ENCODE results near the gene HSPH1. TPM values are rescaled to one million over a fixed set of nuclear protein-coding genes. Genes with fewer than 3 reads are reported as not detected.

HSPH1 gene
- total RNA-seq, 3 donors from 2014 or later, result 312 to 333 (median 322) TPM

DNA sequence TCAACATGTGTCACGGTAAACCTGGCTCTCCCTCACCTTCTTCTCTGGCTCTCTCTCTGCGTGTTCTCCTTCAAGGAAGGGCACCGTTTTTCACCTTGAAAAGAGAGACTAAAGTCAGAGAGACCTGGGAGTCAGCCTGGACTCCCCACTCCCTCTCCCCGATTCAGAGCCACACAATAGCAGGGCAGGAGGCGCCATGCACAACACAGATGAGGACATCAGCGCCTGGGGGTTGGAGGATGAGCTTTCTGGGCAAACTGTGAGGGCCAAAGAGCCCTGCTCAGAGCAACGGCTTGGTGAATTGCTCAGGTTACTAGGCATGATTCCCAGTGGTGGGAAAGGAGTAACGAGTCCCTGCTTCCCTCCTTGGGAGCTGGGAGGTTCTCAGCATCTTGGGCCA is 32.3 kb downstream of the HSPH1 start:
- DNase-seq (no peak), ATAC-seq (no peak)
- H3K4me3 Mint-ChIP-seq, result no peak overlapping the region
- peaks cover 12% of the 10 kb centered on the region for H3K36me3 Mint-ChIP-seq (ENCODE audit: insufficient read depth)
- peaks cover 12% of the 10 kb centered on the region for H3K4me1 Mint-ChIP-seq (ENCODE audit: low read depth)
- H3K27me3 Mint-ChIP-seq (ENCODE audit: low read depth), result peaks cover 16% of the 10 kb centered on the region
- H3K9me3 Mint-ChIP-seq, result no peaks in the 10 kb centered on the region

DNA sequence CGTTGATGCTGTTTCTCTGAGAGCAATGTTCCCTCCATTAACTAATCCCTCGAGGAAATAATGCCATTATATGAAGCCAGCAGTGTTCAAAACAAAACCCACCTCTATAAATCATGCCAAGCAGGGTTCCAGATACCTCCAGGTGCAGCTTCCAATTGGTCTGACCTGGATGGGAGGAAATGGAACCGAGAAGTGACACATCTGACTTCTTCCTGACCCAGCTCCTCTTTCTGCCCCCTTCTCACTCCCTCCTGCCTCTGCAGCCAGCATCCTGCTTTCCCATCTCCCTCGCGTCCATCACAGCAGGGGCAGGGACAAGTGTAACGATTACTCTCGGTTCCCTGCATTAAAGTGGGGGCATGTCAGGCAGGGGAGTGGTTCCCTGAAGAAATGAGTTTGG is 37.5 kb downstream of the HSPH1 start:
- Mint-ChIP-seq H3K9me3 (no peaks in the 10 kb centered on the region), H3K4me1 (ENCODE audit: low read depth) (peaks cover 3% of the 10 kb centered on the region), H3K36me3 (ENCODE audit: insufficient read depth) (no peaks in the 10 kb centered on the region), H3K27me3 (ENCODE audit: low read depth) (peaks cover 33% of the 10 kb centered on the region), H3K4me3 (no peak overlapping the region)
- ATAC-seq (no peak), DNase-seq (no peak)

DNA sequence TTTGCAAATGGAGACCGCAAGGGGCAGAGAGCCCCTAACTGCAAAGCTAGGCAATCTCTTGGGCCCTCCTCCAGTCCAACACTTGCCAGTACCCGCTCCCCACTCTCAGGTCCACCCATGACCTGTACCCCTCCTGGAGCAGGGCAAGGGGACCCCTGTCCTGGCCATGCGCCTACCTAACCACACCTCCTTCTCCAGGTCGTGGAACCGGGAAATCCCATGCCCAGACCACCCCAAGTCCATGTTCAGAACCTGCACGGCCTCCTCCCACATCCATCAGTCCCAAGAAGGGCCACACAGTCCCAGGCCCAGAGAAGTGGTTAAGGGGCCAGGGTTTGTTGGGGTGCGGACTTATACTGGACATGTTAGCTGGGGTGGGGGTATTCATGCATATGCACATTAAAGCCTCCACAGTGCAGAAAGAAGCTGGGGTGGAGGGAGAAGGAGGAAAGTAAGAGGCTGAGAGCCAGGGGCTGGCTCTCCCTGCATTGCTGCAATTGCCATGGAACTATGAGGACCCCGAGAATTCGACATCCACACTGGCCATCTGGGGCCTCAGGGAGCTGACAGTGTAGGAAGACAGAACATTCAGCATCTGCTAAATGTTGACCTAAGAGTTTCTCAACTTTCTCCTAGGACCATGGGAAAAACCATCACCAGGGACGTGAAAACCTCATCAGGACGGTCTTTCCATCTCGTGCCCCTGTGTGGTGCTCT is 39.0 kb downstream of the HSPH1 start:
- ATAC-seq, result no peak
- no peak for DNase-seq
- no peaks in the 10 kb centered on the region for H3K9me3 Mint-ChIP-seq
- H3K4me1 Mint-ChIP-seq (ENCODE audit: low read depth), result peaks cover 3% of the 10 kb centered on the region
- no peaks in the 10 kb centered on the region for H3K36me3 Mint-ChIP-seq (ENCODE audit: insufficient read depth)
- no peak overlapping the region for H3K4me3 Mint-ChIP-seq
- peaks cover 42% of the 10 kb centered on the region for H3K27me3 Mint-ChIP-seq (ENCODE audit: low read depth)

DNA sequence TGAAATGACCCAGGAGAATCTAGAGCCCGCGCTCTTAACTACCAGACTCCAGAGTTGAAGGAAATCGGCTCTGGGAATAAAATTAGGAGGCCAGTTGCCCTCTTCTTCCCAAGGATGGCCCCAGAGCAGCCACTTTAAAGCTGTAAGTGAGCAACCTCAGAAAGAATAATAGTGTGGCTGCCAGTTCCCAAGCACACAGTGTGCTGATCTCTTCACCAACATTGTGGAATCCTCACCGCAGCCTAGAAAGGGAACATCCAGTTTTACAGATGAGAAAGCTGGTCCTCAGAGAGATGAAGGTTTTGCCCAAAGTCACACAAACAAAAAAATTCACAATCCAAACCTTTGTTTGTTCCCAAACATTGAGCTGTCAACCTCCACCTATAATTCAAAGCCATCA is 39.6 kb downstream of the HSPH1 start:
- Mint-ChIP-seq H3K4me3 (no peak overlapping the region), H3K36me3 (ENCODE audit: insufficient read depth) (no peaks in the 10 kb centered on the region)
- ATAC-seq, result no peak

DNA sequence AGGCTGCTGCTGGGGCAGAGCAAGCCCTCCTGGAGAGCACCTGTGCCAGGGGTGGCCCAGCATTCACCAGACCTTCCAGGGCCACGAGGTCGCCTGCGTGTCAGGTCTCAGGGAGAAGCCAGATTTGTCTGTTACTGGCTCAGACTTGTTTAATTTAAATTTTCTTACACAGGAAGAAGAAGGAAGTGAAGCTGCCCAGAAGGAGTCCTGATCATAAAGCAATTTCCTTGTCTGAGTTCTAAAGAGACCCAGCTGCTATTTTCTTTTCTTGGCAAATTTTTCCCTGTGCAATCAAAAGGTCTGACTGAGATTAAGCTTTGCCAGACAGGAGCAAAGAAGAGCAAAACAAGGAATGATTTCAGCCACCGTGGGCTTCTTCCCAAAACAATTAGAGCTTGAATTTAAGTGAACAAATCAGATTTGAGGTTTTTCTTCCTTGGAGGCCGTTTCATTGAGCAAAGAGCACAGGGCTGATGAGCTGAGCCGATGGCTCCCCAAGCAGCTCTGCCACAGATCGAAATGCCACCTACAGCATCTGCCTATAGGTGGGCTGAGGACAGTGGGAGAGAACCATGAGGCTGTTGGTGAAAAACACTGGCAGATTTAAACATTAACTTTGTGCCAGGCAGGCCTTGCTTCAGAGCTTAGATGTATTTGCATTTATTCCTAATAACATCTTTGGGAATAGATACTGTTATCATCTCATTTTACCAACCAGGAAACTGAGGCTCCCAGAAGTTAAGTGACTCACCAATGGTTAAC is 40.1 kb downstream of the HSPH1 start:
- DNase-seq (no peak), ATAC-seq (no peak)
- no peak overlapping the region for H3K4me3 Mint-ChIP-seq
- no peaks in the 10 kb centered on the region for H3K9me3 Mint-ChIP-seq
- H3K27me3 Mint-ChIP-seq (ENCODE audit: low read depth), result peaks cover 45% of the 10 kb centered on the region
- H3K36me3 Mint-ChIP-seq (ENCODE audit: insufficient read depth), result no peaks in the 10 kb centered on the region
- peaks cover 3% of the 10 kb centered on the region for H3K4me1 Mint-ChIP-seq (ENCODE audit: low read depth)

More for the DNA sequence above, 39.6 kb downstream of the HSPH1 start:
- Mint-ChIP-seq H3K27me3 (ENCODE audit: low read depth) (peaks cover 48% of the 10 kb centered on the region), H3K4me1 (ENCODE audit: low read depth) (peaks cover 3% of the 10 kb centered on the region), H3K9me3 (no peaks in the 10 kb centered on the region)
- no peak for DNase-seq

DNA sequence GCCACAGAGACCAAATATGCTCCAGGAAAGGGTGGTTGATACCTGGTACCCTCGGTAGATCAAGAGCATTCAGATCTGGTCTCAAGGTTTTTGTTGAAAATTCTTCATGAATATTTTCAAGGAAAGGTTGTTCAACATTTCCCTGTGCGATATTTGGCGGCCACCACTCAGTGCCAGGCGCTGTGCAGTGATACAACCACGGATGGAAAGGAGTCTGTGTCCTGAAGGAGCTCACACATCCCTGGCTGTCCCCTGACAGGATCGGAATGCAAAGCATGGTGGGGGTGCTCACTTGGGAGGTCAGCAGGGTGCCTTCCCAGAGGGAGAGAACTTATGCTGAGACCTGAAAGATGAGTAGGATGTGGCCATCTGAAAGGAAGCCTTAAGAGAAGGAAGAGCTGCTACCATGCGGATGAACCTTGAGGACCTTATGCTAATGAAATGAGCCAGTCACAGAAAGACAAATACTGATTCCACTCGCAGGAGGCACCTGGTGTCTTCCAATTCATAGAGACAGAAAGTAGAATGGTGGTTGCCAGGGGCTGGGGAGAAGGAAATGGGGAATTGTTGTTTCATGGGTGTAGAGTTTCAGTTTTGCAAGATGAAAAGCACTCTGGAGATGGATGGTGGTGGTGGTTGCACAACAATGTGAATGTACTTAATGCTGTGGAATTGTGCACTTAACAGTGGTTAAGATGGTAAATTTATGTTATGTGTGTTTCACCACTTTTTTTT is 41.6 kb downstream of the HSPH1 start:
- Mint-ChIP-seq H3K4me1 (ENCODE audit: low read depth) (peaks cover 3% of the 10 kb centered on the region), H3K27me3 (ENCODE audit: low read depth) (peaks cover 38% of the 10 kb centered on the region), H3K4me3 (no peak overlapping the region), H3K9me3 (no peaks in the 10 kb centered on the region), H3K36me3 (ENCODE audit: insufficient read depth) (no peaks in the 10 kb centered on the region)
- DNase-seq (no peak), ATAC-seq (no peak)

DNA sequence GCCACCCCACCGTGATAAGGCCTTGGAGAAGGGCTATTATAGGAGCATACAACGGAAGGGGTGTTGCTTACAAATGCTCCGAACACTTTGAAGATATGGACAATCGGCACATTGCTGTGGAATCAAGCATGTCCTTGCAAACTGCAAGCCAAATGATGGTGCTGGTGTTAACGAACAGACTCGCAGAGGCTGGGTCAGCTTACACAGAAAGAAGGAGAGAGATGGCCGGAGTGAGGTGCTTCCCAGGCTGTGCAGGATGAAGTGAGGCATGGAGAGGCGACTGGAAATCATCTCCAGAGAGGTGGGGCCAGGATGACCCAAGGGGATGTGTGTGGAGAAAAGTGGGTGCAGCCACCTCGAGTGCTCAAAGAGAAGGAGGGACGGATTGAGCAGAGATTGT is 42.2 kb downstream of the HSPH1 start:
- no peak for DNase-seq
- Mint-ChIP-seq H3K36me3 (ENCODE audit: insufficient read depth) (no peaks in the 10 kb centered on the region), H3K27me3 (ENCODE audit: low read depth) (peaks cover 41% of the 10 kb centered on the region), H3K9me3 (no peaks in the 10 kb centered on the region), H3K4me3 (no peak overlapping the region), H3K4me1 (ENCODE audit: low read depth) (peaks cover 3% of the 10 kb centered on the region)
- no peak for ATAC-seq

DNA sequence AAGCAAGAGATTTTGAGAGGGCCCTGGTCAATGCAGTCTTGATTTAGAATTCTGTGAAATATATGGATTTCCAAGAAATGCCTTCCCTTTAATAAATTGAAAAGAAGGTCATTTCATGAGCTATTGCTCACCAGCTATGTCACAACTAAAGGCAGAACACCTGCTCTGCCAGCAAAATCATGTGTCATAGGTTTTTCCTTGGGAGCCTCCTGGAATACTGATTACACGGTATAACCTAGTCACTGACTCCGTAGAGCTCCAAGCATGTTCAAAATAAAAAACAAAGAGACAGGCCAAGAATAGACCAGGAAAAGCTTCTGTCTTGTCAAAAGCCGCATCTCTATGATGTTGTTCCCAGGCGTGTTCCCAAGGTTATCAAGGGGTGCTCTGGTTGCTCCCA is 45.5 kb downstream of the HSPH1 start:
- peaks cover 3% of the 10 kb centered on the region for H3K4me1 Mint-ChIP-seq (ENCODE audit: low read depth)
- ATAC-seq (no peak), DNase-seq (no peak)
- peaks cover 41% of the 10 kb centered on the region for H3K27me3 Mint-ChIP-seq (ENCODE audit: low read depth)
- H3K4me3 Mint-ChIP-seq, result no peak overlapping the region
- no peaks in the 10 kb centered on the region for H3K9me3 Mint-ChIP-seq
- H3K36me3 Mint-ChIP-seq (ENCODE audit: insufficient read depth), result no peaks in the 10 kb centered on the region

DNA sequence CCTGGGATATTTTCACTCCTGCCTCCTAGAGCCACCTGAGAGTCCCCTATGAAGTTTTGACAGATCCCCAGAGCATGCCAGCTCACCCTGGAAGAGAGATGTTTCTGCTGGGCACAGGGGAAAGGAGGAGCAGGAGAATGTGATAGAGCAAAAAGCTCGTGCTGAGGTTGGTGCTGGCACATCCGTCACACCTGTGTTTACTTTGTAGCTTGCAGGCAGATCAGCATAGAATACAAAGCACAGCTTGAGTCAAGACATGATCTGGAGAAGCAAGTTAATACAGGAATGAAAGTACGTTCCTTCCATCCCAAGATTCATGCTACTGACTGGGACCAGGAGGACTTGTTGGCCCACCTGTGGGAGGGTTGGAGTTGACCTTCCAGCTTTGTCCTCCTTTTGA is 46.1 kb downstream of the HSPH1 start:
- Mint-ChIP-seq H3K36me3 (ENCODE audit: insufficient read depth) (no peaks in the 10 kb centered on the region), H3K4me1 (ENCODE audit: low read depth) (peaks cover 3% of the 10 kb centered on the region), H3K4me3 (no peak overlapping the region), H3K9me3 (no peaks in the 10 kb centered on the region), H3K27me3 (ENCODE audit: low read depth) (peaks cover 41% of the 10 kb centered on the region)
- ATAC-seq, result no peak
- no peak for DNase-seq

DNA sequence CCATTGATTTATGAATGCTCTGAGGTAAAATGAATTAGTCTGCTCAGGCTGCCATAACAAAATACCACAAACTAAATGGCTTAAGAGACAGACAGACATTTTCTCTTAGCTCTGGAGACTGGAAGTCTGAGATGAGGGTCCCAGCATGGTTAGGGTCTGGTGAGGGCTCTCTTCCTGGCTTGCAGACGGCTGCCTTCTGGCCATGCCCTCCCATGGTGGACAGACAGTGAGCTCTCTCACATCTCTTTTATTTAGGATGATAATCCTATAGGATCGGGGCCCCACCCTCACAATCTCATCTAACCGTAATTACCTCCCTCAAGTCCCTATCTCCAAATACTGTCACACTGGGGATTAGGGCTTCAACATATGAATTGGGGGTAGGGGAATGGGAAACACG is 47.1 kb downstream of the HSPH1 start:
- H3K36me3 Mint-ChIP-seq (ENCODE audit: insufficient read depth), result no peaks in the 10 kb centered on the region
- H3K4me3 Mint-ChIP-seq, result no peak overlapping the region
- H3K27me3 Mint-ChIP-seq (ENCODE audit: low read depth), result peaks cover 31% of the 10 kb centered on the region
- DNase-seq (no peak), ATAC-seq (no peak)
- H3K4me1 Mint-ChIP-seq (ENCODE audit: low read depth), result no peaks in the 10 kb centered on the region
- no peaks in the 10 kb centered on the region for H3K9me3 Mint-ChIP-seq

DNA sequence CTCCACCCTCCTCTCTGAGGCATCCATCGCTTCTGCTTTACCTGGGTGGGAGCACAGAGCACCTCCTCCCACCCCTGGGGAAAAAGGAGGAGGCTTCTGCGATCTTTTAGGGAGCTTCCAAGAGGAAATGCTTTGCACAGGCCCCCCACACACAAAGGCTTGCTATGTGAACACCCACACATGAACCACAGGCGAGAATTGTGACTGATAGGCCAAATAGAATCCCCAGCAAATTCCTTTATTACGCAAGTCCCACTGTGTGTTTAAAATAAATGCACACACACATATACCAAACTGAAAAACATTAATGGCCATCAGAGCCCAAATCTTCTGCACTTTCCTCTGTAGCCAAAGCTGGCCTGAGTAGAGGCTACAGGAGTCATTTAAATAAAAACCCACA is 50.6 kb downstream of the HSPH1 start:
- ATAC-seq (no peak), DNase-seq (no peak)
- Mint-ChIP-seq H3K4me3 (no peak overlapping the region), H3K27me3 (ENCODE audit: low read depth) (peaks cover 11% of the 10 kb centered on the region), H3K4me1 (ENCODE audit: low read depth) (no peaks in the 10 kb centered on the region), H3K36me3 (ENCODE audit: insufficient read depth) (no peaks in the 10 kb centered on the region), H3K9me3 (no peaks in the 10 kb centered on the region)

DNA sequence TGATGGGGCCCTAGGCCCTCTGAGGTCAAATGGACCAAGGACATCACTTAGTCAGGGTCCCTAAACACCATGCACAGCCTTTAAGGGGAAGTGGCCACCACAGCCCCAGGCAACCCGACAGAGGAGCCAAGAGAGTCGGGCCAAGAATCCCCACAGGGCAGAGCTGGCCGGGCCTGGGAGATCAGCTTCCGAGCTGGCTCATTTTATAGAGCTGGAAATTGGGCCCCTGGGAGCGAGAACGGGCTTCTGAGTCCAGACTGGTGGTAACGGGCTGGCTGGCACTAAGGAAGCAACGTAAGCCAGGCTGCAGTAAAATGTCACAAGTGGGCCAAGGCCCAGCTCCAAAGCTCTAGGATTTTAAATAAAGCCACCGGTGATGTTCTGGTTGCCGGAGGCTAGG is 51.1 kb downstream of the HSPH1 start:
- Mint-ChIP-seq H3K9me3 (no peaks in the 10 kb centered on the region), H3K36me3 (ENCODE audit: insufficient read depth) (no peaks in the 10 kb centered on the region), H3K4me3 (no peak overlapping the region), H3K27me3 (ENCODE audit: low read depth) (peaks cover 11% of the 10 kb centered on the region), H3K4me1 (ENCODE audit: low read depth) (no peaks in the 10 kb centered on the region)
- DNase-seq (no peak), ATAC-seq (no peak)

DNA sequence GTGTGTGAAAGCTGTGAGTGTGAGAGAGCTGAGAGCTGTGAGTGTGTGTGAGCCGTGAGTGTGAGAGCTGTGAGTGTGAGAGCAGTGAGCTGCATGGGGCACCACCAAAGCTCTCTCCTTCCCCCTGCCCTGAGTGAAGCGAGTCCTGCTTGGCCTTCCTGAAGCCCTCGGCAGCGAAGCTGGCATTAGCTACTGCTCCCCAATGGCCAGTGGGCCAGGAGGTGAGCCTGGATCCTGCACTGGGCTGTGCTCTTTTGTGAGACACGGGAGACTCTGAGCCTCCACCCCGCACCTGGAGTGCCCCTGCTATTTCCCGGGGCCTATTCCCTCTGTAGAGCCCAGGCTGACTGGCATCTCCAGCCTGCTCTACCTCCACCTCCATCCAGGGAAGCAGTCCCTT is 51.5 kb downstream of the HSPH1 start:
- H3K36me3 Mint-ChIP-seq (ENCODE audit: insufficient read depth), result no peaks in the 10 kb centered on the region
- DNase-seq, result no peak
- H3K4me1 Mint-ChIP-seq (ENCODE audit: low read depth), result no peaks in the 10 kb centered on the region
- ATAC-seq, result no peak
- no peak overlapping the region for H3K4me3 Mint-ChIP-seq
- H3K9me3 Mint-ChIP-seq, result no peaks in the 10 kb centered on the region
- H3K27me3 Mint-ChIP-seq (ENCODE audit: low read depth), result peaks cover 11% of the 10 kb centered on the region

DNA sequence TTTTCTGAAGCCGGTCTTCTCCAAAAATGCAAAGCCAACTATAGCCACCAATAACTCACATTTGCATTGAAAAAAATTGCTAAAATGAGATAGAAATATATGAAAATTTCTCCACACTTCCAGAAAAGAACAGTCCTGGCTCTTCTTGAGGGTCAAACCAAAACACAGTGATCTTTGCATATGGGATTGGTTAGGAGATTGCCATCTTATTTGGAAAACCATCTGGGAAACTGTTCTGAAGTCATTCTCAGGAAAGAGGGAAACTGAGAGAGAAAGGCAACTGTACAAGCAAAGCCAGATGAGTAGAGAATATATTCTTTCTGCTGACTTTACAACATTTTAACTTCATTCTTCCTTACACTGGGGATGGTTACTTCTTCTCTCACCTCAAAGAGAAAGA is 54.6 kb downstream of the HSPH1 start:
- no peak overlapping the region for H3K4me3 Mint-ChIP-seq
- ATAC-seq, result no peak
- no peaks in the 10 kb centered on the region for H3K9me3 Mint-ChIP-seq
- no peaks in the 10 kb centered on the region for H3K4me1 Mint-ChIP-seq (ENCODE audit: low read depth)
- no peak for DNase-seq
- peaks cover 3% of the 10 kb centered on the region for H3K27me3 Mint-ChIP-seq (ENCODE audit: low read depth)
- H3K36me3 Mint-ChIP-seq (ENCODE audit: insufficient read depth), result no peaks in the 10 kb centered on the region

DNA sequence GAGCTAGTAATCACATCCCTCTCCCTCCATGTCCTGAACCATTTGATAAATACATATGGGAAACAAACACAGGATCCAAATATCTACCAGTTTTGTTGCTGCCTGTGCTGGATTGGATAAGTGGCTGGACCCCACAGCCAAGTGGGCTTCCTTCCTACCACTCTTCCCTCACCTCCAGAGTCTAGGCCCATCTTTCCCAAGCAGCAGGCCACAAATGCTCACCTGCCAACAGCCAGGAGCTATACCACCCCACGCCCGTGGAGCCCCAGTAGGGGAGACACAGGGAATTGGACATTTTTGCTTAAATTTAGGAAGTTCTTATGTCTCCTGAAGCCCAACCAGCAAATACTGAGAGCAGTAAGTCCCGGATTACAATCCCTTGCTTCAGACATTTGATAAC is 55.8 kb downstream of the HSPH1 start:
- Mint-ChIP-seq H3K4me1 (ENCODE audit: low read depth) (no peaks in the 10 kb centered on the region), H3K36me3 (ENCODE audit: insufficient read depth) (no peaks in the 10 kb centered on the region), H3K27me3 (ENCODE audit: low read depth) (no peaks in the 10 kb centered on the region), H3K4me3 (no peak overlapping the region), H3K9me3 (no peaks in the 10 kb centered on the region)
- ATAC-seq (no peak), DNase-seq (no peak)
